GM15510 (cell line): ENCODE results near the gene SNRK.

Experiments
- POLR2A ChIP-seq: IDR thresholded peaks from 3 replicates; pipeline ENCODE4 v1.6.1; 2011; ENCODE audit warnings: borderline replicate concordance; ENCODE audit not compliant: insufficient read length; ENCODE audit errors: extremely low read depth

The SNRK gene

GRCh38 chr3:43343815-43344214, 57.5 kb downstream of the SNRK start:
- no peak for TF ChIP-seq POLR2A

- TF ChIP-seq POLR2A = no peak
These were observed 58.2 kb downstream of the SNRK start for GRCh38 chr3:43344520-43344919.

DNA sequence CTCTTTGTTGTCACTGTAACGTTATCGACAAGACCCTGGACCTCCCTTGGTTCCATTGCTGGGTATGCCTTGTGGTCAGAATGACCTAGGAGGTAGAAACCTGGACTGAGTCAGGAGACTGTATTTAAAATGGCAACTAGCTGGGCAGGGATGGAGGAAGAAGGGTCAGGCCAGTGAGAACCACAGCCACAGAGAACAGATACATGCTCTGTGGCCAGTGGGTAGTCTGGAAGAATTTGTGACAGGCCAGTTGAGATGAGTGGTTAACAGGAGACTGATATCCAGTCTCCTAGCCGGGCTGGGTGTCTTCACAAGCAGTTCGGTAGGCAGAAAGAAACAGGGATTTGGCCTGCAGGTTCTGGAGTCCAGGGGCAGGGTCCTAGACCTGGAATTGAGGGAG, 58.9 kb downstream of the SNRK start:
- TF ChIP-seq POLR2A = no peak

- TF ChIP-seq POLR2A = no peak
These were observed 59.5 kb downstream of the SNRK start for GRCh38 chr3:43345877-43346276.

GRCh38 chr3:43346978-43347749, 60.8 kb downstream of the SNRK start:
- TF ChIP-seq POLR2A = no peak

DNA sequence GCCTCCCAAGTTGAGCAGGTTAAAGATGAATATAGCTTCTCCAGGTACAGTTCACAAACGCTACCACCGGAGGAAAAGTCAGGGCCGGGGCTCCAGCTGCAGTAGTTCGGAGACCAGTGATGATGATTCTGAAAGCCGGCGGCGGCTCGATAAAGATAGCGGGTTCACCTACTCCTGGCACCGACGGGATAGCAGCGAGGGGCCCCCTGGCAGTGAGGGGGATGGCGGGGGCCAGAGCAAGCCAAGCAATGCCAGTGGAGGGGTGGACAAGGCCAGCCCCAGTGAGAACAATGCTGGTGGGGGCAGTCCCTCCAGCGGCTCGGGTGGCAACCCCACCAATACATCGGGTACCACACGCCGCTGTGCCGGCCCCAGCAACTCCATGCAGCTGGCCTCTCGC, 61.4 kb downstream of the SNRK start:
- no peak for TF ChIP-seq POLR2A

DNA sequence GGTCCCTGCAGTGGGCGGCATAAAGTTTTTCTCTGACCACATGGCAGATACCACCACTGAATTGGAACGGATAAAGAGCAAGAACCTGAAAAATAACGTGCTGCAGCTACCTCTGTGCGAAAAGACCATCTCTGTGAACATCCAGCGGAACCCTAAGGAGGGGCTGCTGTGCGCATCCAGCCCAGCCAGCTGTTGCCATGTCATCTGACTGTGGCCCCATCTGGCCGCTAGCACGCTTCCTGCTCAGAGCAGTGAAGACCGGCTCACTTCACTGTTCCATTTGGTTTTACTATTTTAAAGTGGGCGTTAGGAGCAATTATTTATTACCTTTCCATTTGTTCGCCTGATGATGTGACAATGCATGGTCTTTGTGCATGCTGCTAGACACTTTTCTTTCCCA, 62.0 kb downstream of the SNRK start:
- no peak for TF ChIP-seq POLR2A

DNA sequence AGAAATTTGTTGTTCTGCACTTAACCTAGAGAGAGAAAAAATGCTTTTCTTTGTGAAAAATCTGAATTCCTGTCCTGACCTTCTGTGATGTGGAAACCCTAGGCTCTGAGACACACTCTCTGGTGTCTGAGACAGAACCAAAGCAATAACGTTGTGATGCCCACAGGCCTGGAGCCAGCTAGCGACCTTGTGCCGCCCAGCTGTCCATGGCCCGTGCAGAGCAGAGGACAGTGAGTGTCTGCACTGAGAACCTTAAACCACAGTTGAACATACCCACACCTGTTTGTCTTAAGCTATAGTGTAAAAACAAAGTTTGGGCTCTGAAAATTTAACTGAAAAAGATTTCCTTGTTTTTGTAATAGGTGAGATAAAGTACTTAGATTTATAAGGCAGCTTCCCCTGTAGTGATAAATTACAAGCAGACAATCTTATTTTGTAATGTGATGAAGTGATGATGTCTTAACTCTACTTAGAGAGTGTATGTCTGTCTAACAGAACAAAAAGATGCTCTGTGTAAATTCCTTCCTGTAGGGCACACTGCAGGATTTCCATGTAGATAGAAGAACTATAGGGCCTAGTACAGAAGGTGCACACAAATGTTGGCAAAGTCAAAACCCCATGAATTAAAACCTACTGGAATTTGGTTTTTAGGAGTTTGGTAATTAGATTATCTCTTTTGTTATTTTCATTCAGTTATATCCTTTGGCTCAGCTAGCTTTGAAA, 62.7 kb downstream of the SNRK start:
- no peak for TF ChIP-seq POLR2A

DNA sequence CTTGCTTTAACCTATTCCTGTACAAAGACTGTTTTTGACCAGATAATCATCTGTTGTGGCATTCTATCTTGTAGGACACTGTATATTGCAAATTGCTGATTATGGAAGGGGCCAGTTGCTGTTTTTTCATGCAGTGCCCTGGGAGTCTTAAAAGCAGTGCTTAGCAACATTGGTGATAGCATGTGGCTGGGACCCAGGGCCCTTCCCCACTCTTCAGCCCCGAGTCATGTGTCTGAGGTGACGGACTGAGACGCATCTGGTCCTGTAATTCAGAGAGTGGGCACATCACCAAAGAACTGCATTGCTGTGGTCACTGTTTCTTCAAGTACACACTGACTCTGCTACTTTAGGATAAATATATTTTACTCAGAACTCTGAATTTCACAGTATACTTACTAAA, 63.4 kb downstream of the SNRK start:
- TF ChIP-seq POLR2A = no peak

DNA sequence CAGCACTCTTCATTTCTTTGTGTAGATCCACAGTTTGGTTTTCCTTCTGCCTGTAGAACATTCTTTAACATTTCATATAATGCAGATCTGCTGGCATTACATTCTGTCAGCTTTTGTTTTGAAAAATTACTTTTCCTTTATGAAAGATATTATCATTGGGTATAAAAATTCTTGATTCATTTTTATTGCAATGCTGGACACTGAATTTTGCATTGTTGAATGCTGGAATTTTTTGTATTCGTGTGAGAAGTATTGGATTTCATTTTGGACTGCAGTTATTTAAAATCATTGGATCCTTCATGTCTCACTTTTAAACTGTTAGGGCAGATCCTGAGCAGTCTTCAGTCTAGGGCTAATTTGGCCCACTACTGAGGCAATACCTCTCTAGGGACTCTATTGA, 67.1 kb downstream of the SNRK start:
- TF ChIP-seq POLR2A = no peak

- TF ChIP-seq POLR2A = no peak
These were observed 67.8 kb downstream of the SNRK start for GRCh38 chr3:43353923-43354670.

DNA sequence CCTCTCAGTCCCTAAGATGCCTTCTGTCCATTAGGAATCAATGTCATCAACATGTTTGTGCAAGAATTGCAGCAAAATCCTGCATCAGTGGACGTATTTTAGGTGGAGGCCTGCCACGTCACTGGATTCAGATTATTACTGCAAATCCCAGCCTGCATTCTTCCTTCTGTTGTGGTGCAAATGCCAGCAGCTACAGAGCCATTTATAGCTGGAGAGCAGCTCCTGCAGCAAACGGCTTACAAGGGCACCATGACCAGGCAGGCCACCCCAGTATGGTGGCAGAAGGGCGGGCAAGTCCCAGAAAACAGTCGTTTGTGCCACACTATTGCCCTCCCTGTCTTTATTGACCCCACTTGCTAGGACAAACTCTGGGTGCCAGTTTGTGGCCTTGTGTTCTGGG, 74.7 kb downstream of the SNRK start:
- no peak for TF ChIP-seq POLR2A

DNA sequence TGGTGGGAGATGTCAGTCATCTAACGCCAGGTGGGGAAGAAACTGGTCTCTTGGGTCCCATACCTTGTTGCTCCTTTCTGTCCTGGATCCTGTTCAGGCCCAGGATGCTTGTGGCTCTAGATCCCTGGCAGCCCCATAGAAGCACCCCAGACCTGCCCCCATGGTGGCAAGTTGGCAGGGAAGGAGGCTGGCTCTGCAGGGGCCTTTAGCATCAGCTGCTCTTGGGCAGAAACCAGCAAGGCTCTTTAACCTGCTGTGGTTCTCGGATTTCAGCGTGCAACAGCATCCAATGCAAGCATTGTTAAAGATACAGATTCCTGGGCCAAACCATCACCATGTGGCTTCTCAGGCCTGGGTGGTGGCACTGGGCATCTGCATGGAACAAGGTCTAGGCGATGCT, 75.8 kb downstream of the SNRK start:
- TF ChIP-seq POLR2A = no peak

DNA sequence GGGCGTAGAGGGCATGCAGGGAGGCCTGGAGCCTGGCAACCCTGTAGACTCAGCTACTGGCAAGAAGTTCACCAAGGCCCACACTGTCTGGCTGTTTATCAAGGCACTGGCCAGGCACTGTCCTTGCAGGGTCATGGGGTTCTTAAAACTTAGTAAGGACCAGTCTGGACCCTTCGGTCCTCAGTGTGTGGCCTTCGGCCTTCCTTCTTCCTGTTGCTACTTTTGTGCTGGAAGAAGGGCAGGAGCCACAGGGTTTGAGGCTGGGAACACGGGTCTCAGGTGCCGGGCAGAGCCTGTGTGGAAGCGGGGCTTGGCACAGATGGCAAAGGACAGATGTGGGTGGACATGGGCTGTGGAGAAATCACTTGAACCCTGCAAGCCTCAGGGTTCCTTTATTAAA, 76.6 kb downstream of the SNRK start:
- TF ChIP-seq POLR2A = no peak

DNA sequence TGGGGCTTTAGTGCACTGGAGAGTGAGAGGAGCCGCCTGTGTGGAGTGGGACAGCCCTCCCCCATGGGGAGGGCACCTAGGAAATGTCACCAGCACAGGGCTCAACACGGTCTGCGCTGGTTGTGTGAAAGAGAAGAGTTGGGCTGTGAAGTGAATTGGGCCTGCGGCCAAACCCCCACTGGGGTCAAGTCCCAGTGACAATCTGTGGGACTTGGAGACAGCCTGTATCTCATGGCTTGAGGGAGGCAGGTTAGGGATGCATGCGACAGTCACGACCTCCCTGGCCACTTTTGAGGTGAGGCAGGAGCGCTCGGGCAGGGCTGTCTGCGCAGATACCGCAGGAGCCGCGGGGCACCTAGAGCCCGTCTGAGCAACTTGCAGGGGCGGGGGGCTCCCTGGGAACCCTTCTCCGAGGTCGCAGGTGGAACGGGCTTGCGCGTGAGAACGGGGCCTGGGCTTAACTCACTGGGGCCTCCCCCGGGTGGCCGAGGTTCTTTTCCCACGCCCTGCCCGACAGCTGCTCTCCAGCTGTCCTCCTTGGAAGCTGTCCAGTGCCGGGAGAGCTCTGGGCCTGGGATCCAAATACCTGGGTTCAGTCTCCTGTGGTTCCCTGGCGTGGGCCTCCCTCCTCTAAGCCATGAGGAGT, 77.4 kb downstream of the SNRK start:
- no peak for TF ChIP-seq POLR2A
